RWPE2 (cell line): ENCODE results near the gene UNC13A.

Source experiments
- ATAC-seq: fragments of 200-7000 bp; cut with Tn5 transposase; 3 replicates; pipeline ENCODE4 v1.9.1; 2021; ENCODE audit warnings: low read depth
- DNase-seq: peaks from one replicate; pipeline ENCODE4 v3.0.0-alpha.2; 2020; ENCODE audit warnings: low spot score
- H3K27ac ChIP-seq: fragments of 450-650 bp; 2 replicates; pipeline ENCODE4 v1.5.1; 2017; ENCODE audit warnings: mild to moderate bottlenecking; ENCODE audit not compliant: poor library complexity, severe bottlenecking
- H3K27me3 ChIP-seq: fragments of 250-450 bp; sonication (Bioruptor Pico); 2 replicates; pipeline ENCODE4 v1.5.1; 2021; ENCODE audit warnings: mild to moderate bottlenecking, moderate library complexity; ENCODE audit not compliant: insufficient read depth, poor library complexity, severe bottlenecking
- H3K36me3 ChIP-seq: fragments of 250-450 bp; sonication (Bioruptor Pico); 2 replicates; pipeline ENCODE4 v1.5.1; 2020; ENCODE audit warnings: low read depth, mild to moderate bottlenecking, moderate library complexity
- H3K4me1 ChIP-seq: fragments of 250-450 bp; sonication (Bioruptor Pico); 2 replicates; pipeline ENCODE4 v1.5.1; 2021; ENCODE audit warnings: mild to moderate bottlenecking, moderate library complexity; ENCODE audit not compliant: insufficient read depth, poor library complexity, severe bottlenecking
- H3K4me3 ChIP-seq: fragments of 250-450 bp; sonication (Bioruptor Pico); 2 replicates; pipeline ENCODE4 v1.5.1; 2021; ENCODE audit warnings: mild to moderate bottlenecking, moderate library complexity; ENCODE audit not compliant: severe bottlenecking
- H3K9me3 ChIP-seq: fragments of 250-450 bp; sonication (Bioruptor Pico); 2 replicates; pipeline ENCODE4 v1.5.1; 2021; ENCODE audit warnings: mild to moderate bottlenecking, moderate library complexity; ENCODE audit not compliant: severe bottlenecking
- TF ChIP-seq, protein P1 (sequence below): fragments of 450-650 bp; IDR thresholded peaks from one replicate; pipeline ENCODE4 v1.5.1; 2017; ENCODE audit warnings: mild to moderate bottlenecking, moderate library complexity; ENCODE audit not compliant: poor library complexity, severe bottlenecking

Gene UNC13A

DNA sequence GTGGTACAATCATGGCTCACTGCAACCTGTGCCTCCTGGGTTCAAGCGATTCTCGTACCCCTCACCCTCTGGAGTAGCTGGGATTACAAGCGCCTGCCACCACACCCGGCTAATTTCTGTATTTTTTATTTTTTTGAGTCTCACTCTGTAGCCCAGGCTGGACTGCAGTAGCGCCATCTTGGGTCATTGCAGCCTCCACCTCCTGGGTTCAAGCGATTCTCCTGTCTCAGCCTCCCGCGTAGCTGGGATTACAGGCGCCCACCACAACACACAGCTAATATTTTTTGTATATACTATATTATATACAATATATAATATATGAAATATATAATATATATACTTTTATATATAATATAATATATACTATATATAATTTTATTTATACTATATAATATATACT lies 80.2 kb downstream of the UNC13A start:
- Histone ChIP-seq H3K27ac (no peak overlapping the region), H3K4me1 (no peaks in the 10 kb centered on the region), H3K36me3 (no peaks in the 10 kb centered on the region), H3K4me3 (no peak overlapping the region), H3K9me3 (no peaks in the 10 kb centered on the region), H3K27me3 (no peaks in the 10 kb centered on the region)
- ATAC-seq (no peak), DNase-seq (no peak)
- TF ChIP-seq, protein P1, sequence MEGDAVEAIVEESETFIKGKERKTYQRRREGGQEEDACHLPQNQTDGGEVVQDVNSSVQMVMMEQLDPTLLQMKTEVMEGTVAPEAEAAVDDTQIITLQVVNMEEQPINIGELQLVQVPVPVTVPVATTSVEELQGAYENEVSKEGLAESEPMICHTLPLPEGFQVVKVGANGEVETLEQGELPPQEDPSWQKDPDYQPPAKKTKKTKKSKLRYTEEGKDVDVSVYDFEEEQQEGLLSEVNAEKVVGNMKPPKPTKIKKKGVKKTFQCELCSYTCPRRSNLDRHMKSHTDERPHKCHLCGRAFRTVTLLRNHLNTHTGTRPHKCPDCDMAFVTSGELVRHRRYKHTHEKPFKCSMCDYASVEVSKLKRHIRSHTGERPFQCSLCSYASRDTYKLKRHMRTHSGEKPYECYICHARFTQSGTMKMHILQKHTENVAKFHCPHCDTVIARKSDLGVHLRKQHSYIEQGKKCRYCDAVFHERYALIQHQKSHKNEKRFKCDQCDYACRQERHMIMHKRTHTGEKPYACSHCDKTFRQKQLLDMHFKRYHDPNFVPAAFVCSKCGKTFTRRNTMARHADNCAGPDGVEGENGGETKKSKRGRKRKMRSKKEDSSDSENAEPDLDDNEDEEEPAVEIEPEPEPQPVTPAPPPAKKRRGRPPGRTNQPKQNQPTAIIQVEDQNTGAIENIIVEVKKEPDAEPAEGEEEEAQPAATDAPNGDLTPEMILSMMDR, result no peak

DNA sequence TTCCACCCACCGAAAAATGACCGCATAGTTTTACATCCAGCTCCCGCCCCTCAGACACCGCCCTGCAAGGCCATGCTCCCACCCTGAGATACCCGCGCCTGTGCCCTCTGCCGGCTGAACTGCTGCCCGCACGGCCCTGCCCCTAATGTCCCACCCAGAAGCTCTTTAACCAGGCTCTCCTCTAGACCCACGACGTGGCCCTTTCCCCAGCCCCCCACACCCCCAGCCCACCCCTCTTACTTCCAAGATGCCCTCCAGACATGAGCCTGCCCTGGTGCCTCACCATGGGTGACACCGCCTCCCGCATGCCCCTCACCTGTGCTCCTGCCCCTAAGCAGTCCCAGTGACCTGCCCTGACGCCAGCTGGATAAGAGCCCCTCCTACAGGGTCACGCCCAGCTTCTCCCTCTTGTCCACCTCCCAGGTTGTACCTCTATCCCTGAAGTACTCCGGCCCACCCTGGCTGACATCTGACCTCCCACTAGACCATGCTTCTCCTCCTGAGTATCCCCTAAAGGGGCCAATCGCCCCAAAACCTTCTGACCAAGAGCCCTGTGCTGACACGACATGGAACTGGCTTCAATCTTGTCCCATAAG lies 81.5 kb downstream of the UNC13A start:
- ATAC-seq, result no peak
- DNase-seq, result no peak
- Histone ChIP-seq H3K27ac (peak overlapping the region; percentile 50), H3K9me3 (no peaks in the 10 kb centered on the region), H3K27me3 (no peaks in the 10 kb centered on the region), H3K4me3 (peak overlapping the region; percentile 38), H3K36me3 (no peaks in the 10 kb centered on the region), H3K4me1 (no peaks in the 10 kb centered on the region)
- TF ChIP-seq, protein P1, result no peak

DNA sequence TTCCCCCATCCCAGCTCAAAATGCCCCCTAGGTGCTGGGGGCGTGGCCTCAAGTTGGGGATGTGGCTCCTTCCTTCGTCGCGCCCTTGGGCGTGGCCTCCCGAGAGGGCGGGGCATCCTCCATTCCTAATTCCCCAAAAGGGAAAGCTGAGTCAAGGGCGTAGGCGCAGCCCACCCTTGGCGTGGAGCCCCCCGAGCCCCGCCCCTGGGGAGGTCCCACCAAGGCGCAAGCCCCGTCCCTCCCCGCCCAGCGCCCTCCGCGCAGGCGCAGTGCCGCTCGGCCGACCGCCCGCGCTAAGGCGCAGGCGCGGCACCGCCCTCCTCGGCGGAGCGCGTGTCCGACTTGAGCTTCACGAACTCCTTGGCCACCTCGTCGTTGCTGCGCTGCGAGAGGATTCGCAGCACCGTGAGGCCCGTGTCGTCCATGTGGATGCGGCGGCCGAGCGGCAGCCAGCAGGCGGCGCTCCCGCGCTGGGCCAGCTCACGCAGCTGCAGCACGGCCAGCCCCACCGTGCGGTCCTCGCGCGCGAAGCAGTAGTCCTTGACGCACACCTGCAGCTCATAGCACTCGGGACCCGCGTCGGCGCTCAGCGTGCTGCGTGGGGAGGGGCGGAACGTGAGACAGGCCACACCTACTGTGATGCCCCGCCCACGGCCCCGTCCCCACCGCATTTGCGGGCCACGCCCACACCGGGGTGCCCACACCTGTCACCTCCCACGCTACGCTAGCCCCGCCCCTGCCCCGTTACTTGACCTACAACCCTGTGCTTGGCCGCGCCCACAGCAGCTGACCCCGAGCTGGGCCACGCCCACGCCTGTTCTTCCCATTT lies 82.2 kb downstream of the UNC13A start:
- TF ChIP-seq, protein P1, result peak; percentile 50
- H3K27ac ChIP-seq, result peak overlapping the region; percentile 50
- H3K4me3 ChIP-seq, result peak overlapping the region; percentile 38
- ATAC-seq, result peak; percentile 81
- H3K36me3 ChIP-seq, result no peaks in the 10 kb centered on the region
- H3K9me3 ChIP-seq, result no peaks in the 10 kb centered on the region
- no peaks in the 10 kb centered on the region for H3K4me1 ChIP-seq
- H3K27me3 ChIP-seq, result no peaks in the 10 kb centered on the region
- peak; percentile 96 for DNase-seq

DNA sequence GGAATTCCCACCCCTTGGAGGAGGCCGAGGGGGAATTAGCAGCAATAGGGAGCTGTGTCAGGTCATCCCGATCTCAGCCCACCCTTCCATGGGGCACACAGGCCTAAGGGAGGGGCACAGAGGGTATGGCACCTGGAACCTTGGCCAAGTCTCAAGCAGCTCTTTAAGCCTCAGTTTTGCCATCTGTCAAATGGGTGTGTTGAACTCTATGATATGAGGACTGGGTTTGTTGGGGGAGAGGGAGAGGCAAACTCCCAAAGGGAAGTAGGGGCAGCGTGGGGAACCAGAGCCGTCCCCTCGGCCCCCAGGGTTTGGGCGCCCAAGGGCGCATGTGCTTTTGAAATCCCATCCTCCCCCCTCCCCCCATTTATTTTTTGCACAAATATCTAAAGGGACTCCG lies 83.0 kb downstream of the UNC13A start:
- Histone ChIP-seq H3K4me1 (no peaks in the 10 kb centered on the region), H3K27me3 (no peaks in the 10 kb centered on the region), H3K36me3 (no peaks in the 10 kb centered on the region), H3K27ac (no peak overlapping the region), H3K4me3 (no peak overlapping the region), H3K9me3 (no peaks in the 10 kb centered on the region)
- DNase-seq, result no peak
- no peak for ATAC-seq
- TF ChIP-seq, protein P1, result no peak
